HG02678 (cell line): ENCODE measurements around the gene DAPK3.
"Not testable (repeated sequence)": the region's sequence is repeated elsewhere in the genome, so short reads cannot be mapped to it uniquely, and the experiment has no call there.

ENCODE experiments used
- ATAC-seq: cut with Tn5 transposase; IDR thresholded peaks from one replicate; pipeline ENCODE4 v1.9.1; 2021; ENCODE audit warnings: mild to moderate bottlenecking, moderate library complexity; ENCODE audit not compliant: unreplicated experiment

The DAPK3 gene

DNA sequence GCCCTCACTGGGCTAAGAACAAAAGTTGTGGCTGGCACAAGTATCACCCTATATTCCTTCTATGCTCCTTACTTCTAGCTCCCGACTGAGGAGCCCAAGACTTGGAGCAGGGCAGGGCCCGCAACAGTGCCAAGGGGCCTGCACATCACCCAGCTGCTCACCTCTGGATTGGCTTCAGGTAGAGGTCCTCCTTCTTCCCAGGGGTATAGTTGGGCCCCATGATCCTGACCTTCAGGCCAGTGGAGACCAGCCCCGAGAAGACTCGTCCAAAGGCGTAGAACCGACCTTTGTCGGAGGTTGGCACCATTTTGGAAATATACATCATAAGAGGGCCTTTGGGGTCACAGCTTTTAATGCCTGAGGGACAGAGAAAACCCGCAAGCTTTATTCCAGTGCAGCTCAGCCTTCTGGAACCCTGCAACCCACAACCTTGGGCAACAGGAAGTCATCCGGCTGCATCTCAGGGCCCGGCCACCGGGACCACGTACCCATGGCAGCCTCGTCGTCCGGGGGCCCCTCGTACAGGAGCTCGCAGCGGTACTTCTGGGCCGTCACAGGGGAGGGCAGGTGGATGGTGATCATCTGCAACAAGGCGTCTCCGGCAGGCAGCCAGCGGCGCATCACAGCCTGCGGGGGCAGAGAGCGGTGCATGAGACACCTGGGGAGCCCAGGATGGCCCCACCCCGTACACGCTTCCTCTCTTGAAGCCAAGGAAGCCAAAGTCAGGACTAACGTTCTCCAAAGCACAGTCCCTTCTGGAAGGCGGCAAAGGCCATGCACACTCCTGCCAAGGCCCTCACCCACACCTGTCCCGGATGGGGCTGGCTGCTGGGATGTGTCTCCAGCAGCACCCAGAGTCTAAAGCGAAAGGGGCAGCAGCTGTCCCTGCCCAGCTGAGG, 9.7 kb upstream of the DAPK3 start:
- no peak for ATAC-seq

DNA sequence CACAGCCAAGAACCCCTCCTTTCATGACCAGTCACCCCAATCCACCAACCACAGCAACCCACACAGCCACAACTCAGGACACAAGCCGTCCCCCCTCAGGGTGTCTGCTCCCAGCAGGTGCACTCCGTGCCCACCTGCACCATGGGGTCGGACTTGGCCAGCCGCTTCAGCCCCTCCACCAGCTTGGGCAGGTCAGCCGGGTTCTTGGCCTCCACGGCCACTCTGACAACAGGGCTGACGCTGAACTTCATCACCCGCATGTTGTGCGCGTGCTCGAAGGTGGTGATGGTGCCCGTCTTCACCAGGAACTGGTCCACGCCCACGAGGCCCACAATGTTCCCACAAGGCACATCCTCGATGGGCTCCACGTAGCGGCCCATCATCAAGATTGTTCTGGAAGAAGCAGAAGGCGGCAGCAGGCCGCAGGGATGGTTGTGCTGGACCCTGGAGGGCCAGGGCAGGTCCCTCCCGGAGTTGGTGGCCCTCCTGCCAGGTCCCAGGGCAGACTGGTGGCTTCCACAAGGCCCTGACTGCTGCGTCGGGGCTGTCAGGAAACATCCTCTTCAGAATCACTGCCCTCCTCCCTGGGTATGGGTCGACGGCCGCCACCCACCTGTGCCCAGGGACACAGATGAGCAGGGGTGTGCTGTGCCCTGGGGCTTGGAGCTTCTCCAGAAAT, 8.9 kb upstream of the DAPK3 start:
- no peak for ATAC-seq

DNA sequence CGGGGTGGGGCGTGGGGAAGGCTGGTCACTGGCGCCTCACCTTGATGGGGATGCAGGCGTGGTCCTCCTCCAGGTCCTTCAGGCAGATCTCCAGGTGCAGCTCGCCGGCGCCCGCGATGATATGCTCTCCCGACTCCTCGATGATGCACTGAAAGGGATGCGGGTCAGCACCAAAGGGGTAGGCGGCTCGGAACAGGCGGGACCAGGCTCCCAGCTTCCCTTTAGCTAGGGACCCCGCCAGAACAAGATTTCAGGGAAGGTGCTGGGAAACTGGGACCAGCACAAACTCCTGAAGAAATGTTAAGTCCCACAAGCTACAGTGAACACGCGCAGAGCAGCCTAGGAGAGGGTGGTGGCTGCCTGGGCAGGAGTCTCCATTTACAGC, 8.4 kb upstream of the DAPK3 start:
- no peak for ATAC-seq

DNA sequence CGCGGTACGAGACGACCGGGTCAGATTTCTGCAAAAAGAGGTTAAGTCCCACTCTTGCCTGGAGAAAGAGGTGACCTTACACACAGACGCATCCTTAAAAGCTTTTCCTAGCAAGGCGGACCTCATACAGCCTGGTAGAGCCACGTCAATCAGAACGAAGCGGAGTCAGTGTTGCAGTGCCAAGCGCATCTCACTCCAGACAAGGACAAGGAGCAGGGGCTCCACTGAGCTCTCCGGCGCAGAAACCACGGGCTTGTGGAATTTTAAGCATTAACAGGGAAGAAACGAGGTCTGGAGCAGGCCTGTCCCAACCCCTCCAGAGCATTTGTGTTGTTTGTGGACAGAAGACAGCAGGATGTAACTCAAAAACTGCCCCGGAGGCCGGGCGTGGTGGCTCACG, 7.2 kb upstream of the DAPK3 start:
- ATAC-seq = no peak

DNA sequence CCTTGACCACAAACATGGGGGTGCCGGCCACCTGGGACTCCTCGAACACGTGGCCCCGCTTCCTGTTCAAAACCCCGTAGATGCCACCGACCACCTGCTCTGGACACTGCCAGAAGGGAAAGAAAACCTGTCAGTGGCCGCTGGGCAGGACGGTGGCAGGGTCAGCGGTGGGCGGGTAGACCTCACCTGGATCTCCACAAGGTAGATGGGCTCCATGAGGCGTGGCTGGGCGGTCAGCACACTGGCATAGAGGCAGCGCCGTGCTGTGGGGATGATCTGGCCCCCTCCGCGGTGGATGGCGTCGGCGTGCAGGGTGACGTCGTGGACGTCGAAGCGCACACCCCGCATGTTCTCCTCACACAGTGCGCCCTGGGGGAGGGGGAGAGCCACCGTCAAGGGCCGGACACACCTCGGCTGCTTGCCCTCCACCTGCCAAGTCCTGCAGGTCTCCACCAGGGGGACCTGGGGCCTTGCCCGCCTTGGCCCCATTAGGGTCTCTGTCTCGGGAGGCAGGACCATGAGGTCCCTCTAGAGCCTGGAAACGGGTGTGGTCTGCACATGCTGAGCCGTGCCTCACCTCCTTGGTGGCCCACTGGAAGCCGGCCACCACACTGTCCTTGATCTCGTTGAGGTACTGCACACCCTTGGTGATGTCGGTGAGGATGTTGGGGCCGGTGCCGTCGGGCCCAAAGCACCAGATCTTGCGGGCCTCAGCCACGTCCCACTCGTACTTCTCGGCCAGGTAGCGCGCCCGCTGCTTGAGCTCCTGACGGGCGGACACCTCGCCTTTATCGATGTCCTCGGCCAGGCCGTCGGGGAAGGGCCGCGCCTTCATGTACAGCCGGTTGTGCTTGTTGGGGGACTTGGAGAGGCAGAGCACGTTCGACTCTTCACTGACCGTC, 6.6 kb upstream of the DAPK3 start:
- no peak for ATAC-seq

DNA sequence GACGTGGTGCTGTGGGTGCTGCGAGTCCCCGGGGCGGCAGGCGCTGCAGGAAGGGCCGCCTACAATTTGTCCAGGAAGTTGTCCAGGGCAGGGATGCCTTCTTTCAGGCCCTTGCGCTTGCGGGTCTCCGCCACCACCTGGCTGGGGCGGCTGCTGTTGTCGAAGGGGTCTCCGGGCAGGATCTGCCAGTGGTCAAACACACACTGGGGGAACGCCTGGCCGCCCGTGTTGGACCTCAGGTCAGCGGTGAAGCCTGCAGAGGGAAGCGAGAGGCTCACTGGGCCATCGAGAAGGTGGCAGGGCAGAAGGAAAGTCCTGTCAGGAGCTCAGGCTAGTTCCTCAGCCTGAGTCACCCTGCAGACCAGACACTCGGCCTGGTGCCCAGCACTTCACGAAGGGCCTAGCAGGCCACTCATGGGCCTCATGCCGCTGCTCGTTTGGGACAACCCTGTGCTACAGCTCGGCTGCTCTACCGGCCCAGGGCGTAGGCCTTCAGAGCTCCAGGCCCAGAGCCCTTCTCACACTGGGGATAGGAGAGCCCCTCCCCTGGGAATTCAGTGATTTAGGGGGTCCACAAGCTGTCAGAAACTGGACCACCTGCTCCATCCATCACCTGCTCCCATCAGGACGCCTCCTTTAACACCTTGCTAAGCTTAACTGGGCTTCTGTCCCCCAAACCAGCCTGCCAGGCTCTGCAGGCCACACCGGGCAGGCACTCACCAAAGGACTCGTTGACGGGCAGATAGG, 5.8 kb upstream of the DAPK3 start:
- ATAC-seq = no peak

DNA sequence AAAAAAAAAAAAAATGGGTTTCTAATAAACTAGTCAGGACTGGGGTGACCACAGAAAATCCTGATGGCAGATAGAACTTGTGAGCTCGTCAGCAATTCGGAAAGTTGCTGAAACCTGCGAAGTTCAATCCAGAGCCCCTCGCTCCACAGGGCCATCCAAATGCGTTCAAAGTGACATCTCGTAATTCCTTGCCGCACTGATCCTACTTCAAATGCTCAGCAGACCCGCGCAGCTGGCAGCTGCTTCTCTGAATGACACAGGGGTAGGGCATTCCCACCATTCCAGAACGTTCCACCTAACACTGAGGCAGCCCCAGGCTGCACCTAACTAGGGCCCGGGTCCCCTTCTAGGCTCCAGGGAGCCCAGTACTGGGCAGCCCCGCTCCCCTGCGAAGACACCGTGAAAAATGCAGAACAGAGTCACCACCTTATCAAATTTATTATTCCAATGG, 4.8 kb upstream of the DAPK3 start:
- no peak for ATAC-seq

DNA sequence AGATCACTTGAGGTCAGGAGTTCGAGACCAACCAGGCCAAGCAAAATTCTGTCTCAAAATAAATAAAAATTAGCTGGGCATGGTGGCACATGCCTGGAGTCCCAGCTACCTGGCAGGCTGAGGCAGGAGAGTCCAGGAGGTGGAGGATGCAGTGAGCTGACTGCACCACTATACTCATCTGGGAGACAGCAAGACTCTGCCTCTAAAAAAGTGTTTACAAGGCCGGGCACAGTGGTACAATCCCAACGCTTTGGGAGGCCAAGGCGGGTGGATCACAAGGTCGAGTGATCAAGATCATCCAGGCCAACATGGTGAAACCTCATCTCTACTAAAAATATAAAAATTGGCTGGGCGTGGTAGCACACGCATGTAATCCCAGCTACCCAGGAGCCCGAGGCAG, 4.2 kb upstream of the DAPK3 start:
- no peak for ATAC-seq

DNA sequence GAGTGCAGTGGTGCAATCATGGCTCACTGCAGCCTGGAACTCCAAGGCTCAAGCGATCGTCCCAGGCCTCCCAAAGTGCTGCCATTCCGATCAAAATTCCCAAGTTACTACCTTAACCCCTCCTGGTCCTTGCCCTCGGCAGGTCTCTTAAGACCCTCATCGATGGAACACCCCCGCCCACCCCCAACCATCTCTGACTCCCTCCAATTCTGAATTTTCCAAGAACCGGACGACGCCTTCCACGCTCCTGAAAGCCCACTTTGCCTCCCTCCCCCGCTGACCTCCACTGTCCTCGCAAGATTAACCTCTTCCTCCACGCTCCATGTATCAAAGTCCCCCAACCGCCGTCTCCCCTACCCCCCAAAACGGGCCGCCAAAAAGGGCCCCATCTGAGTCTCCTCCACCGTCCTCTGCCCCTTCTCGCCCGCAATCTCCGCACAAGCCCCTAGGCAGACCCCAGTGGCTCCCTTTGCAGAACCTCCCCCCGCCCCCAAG, 539 bp downstream of the DAPK3 start:
- ATAC-seq = no peak

DNA sequence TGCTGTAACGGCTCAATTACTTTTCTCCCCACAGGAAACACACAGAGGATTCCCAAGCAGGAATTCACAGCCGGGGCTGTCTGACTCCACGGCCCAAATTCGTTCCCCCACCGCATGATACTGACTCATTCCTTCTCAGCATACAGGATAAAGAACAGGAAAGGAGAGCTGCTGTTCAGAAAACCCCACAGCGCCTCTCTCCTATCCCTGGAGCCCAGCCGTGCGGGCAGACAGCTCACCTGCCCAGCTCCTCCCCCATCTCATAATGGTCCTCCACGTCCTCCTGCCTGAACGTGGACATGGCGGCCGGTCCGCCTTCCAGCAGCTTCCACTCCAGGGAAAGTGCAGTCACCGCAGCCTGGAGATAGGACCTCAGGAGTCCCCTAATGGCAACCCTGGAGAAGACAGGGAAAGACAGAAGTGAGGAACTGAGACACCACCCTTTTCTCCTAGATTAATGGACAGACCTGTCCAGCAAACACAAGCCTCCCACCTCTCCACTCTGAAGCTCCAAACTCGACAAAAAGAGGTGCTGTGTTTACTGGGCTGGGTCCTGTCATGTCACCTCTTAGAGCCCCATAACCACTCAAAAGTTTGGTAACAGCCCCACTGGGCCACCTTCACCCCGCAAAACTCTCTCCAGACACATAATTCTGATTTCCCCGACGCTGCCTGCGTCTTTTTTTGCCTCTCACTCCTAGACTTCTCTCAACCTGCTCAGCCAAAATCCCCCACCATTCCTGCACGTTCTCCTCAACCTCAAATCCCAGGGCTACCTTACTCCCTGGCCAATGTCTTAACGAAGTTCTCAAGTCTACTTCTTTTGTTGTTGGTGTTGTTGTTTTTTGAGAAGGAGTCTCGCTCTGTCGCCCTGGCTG, 1.2 kb downstream of the DAPK3 start:
- no peak for ATAC-seq

DNA sequence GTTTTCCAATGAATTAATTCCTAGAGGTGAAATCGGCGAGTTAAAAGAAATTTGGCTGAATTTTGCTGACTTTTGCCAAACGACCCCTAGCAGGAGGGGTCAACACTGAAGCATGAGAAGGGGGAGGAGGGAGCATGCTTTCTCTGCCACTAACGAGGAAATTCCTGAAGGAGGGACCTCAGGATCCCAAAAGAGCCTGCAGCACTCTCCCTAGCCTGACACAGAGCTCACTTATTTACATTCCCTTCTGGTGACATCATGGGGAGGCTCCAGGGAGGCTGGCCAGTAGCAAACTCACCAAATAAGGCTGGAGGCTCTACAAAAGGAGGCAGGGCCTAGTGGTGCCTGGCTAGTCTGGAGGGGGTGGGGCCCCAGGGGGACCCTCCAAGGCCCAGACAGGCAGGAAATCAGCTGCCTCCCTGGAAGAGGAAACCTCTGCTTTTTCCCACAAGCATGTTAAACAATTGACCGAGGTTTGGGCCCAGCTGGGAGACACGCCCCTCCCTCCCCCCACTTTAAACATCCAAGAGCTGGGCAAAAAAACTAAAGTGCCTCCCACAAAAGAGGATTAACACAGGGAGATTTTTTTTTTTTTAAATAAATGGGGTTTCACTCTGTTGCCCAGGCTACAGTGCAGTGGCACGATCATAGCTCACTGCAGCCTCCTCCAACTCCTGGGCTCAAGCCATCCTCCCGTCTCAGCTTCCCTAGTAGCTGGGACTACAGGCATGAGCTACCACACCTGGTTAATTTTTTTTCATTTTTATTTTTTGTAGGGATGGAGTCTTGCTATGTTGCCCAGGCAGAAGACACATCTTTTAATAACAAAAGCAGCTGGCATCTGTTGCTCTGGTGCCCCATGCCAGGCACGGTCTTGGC, 2.1 kb downstream of the DAPK3 start:
- no peak for ATAC-seq

DNA sequence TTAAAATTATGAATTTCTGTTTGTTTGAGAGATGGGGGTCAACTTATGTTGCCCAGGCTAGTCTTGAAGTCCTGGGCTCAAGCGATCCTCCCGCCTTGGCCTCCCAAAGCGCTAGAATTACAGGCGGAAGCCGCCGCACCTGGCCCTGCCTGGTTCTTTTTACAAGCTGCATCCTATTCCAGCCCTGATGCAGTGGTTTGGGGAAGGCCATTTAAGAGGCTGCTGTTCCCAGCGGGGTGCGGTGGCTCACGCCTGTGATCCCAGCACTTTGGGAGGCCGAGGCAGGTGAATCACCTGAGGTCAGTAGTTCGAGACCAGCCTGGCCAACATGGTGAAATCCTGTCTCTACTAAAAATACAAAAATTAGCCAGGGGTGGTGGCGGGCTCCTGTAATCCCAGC, 2.9 kb downstream of the DAPK3 start:
- ATAC-seq = not testable (repeated sequence)

DNA sequence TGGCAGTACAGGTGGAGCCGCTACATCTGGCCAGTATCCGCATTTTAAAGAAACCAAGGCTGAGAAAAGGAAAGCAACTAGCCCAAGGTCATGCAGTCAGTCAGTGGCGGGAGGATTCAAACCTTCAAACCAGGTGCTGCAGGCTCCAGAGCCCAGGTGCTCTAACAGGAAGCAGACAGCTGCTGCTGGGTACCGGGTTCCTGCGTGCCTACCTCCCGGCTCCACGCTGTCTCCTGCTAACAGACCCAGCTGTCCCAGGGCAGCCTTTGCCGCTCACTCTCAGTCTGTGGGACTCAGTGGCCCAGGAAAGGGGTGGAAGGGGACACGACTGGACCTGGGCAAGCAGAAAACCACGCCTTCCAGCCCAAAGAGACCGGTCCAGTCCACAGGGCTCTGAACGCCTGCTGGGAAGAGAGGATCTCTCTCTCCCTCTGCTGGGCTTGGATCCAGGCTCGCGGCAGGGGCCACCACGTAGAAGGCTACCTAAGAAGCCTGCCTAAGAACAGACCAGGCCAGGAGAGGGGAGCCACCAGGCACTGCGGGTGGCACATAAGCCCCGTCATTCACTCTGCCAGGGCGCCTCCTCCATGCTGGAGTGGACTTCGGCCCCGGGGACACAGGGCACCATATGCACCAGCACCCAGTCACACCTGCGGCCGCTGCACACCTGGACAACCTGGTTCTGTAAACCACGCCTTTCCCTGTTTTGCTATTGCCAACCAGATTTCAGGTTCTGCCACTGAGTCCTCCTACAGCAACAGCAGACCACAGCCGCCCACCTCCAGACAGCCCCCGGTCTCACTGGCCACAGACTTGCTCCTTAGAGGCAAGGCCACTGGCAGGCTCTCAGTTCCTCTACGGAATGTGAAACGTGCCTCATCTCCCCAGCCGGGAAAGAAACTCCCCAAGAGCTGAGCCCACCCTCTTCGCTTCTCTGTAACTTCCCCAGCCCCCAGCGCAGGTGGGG, 4.6 kb downstream of the DAPK3 start:
- ATAC-seq = no peak

DNA sequence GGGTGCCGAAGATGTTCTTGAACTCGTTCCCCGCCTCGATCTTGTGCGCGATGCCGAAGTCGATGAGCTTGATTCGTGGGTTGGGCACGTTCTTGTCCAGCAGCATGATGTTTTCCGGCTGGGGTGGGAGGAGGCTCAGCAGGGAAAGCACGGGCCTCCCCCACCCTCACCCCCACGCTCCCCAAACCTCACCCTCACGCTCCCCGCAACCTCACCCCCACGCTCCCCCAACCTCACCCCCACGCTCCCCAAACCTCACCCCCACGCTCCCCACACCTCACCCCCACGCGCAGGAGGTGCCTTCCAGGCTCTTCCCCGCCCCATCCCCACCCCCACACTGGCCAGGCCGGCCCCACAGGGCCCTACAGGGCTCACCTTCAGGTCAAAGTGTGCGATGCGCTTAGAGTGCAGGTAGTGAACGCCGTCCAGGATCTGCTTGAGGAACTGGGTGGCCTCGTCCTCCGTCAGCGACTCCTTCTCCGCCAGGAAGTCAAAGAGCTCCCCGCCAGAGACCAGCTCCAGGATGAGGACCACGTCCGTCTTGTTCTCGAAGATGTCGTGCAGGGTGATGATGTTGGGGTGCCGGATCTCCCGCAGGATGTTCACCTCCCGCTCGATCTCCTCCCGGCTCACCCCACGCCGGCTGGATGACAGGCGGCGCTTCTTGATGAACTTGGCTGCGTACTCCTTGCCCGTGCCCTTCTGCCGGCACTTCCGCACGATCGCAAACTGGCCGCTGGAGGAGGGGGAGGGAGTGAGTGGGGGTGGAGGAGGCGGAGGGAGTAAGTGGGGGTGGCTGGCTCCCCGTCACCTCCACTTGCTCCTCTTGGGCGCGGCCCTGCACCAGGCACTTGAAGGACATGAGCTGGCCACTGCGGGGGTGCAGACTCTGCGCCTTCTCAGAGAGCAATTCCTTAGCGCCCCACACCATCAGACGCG, 6.4 kb downstream of the DAPK3 start:
- ATAC-seq = no peak

DNA sequence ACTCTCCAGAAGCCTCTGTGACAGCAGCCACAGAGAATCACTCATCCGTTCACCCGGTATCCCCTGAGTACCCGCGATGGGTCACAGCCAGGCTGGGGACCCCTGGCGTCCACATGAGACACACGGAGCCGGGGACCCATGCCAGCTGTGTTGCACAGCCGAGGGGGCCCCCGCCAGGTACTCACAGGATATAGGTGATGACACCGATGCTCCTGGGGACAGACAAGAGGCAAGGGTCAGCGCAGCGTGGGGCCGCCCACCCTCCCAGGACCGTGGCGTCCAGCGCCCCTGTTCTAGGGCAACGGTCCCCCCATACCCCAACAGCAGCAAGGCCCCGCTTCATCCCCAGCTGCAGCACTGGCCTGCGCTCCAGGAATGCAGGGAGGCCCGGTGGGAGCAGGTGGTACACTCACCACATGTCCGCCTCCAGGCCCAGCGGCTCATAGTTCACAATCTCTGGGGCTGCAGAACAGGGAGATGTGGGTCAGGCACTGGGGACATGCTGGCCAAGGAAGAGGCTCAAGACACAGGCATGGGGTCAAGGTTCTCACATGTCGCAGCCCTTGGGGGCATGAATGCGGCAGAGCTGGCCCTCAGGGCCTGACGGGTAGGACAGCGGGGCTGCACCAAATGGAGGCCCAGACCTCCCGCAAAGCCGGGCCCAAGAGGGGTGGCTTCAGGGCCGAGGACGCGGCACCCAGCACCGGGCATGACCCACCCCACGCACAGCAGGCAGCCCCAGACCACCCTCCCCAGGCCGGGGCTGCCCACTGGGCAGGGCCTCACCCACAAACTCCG, 7.2 kb downstream of the DAPK3 start:
- ATAC-seq = no peak
